Ishikawa (cell line): ENCODE data around the gene RBCK1.

ENCODE experiments used
- CEBPB ChIP-seq: IDR thresholded peaks from 2 replicates; pipeline ENCODE4 v1.6.1; 2012
- CREB1 ChIP-seq: IDR thresholded peaks from 2 replicates; pipeline ENCODE4 v1.6.1; 2012; ENCODE audit warnings: low read depth
- EGR1 ChIP-seq: IDR thresholded peaks from 2 replicates; pipeline ENCODE4 v1.6.1; 2012
- EP300 ChIP-seq: IDR thresholded peaks from 2 replicates; pipeline ENCODE4 v1.6.1; 2012; ENCODE audit warnings: borderline replicate concordance
- FOXM1 ChIP-seq: IDR thresholded peaks from 2 replicates; pipeline ENCODE4 v1.6.1; 2012; ENCODE audit warnings: low read depth, borderline replicate concordance
- NFIC ChIP-seq: IDR thresholded peaks from 2 replicates; pipeline ENCODE4 v1.6.1; 2012
- RAD21 ChIP-seq: IDR thresholded peaks from 2 replicates; pipeline ENCODE4 v1.6.1; 2012; ENCODE audit warnings: low read depth
- REST ChIP-seq: IDR thresholded peaks from 2 replicates; pipeline ENCODE4 v1.6.1; 2012; ENCODE audit warnings: low read depth, mild to moderate bottlenecking
- TAF1 ChIP-seq: IDR thresholded peaks from 2 replicates; pipeline ENCODE4 v1.6.1; 2012; ENCODE audit warnings: low read depth, mild to moderate bottlenecking
- TCF12 ChIP-seq: IDR thresholded peaks from 2 replicates; pipeline ENCODE4 v1.6.1; 2012; ENCODE audit warnings: low read depth
- TEAD4 ChIP-seq: IDR thresholded peaks from 2 replicates; pipeline ENCODE4 v1.6.1; 2012
- YY1 ChIP-seq: IDR thresholded peaks from 2 replicates; pipeline ENCODE4 v1.6.1; 2012; ENCODE audit warnings: low read depth
- ZBTB7A ChIP-seq: IDR thresholded peaks from 2 replicates; pipeline ENCODE4 v1.6.1; 2012; ENCODE audit warnings: low read depth
- TF ChIP-seq, protein P1 (sequence below): IDR thresholded peaks from 2 replicates; pipeline ENCODE4 v1.6.1; 2012
- TF ChIP-seq, protein P2 (sequence below): IDR thresholded peaks from 2 replicates; pipeline ENCODE4 v1.6.1; 2012

Gene RBCK1

GRCh38 chr20:402898-403581, 5.1 kb upstream of the RBCK1 start:
- TF ChIP-seq FOXM1 (no peak), EP300 (no peak), RAD21 (no peak), REST (no peak), NFIC (no peak), EGR1 (no peak), TAF1 (no peak), ZBTB7A (no peak), YY1 (no peak), CREB1 (no peak), TEAD4 (no peak), CEBPB (no peak), TCF12 (no peak)
- TF ChIP-seq, protein P1, sequence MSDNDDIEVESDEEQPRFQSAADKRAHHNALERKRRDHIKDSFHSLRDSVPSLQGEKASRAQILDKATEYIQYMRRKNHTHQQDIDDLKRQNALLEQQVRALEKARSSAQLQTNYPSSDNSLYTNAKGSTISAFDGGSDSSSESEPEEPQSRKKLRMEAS: no peak
- TF ChIP-seq, protein P2, sequence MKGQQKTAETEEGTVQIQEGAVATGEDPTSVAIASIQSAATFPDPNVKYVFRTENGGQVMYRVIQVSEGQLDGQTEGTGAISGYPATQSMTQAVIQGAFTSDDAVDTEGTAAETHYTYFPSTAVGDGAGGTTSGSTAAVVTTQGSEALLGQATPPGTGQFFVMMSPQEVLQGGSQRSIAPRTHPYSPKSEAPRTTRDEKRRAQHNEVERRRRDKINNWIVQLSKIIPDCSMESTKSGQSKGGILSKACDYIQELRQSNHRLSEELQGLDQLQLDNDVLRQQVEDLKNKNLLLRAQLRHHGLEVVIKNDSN: no peak

GRCh38 chr20:403582-403957, 4.5 kb upstream of the RBCK1 start:
- TF ChIP-seq EP300 (no peak), CREB1 (no peak), CEBPB (no peak), ZBTB7A (no peak), RAD21 (no peak), FOXM1 (no peak), EGR1 (no peak), TEAD4 (no peak), TCF12 (no peak), YY1 (no peak), REST (no peak), NFIC (no peak), TAF1 (no peak)
- TF ChIP-seq, protein P2: no peak
- TF ChIP-seq, protein P1: no peak

- TF ChIP-seq YY1: no peak
- no peak for TF ChIP-seq REST
- TF ChIP-seq TEAD4: no peak
- TF ChIP-seq, protein P2: no peak
- TF ChIP-seq RAD21: no peak
- TF ChIP-seq NFIC: no peak
- no peak for TF ChIP-seq CEBPB
- no peak for TF ChIP-seq FOXM1
- TF ChIP-seq EGR1: no peak
- no peak for TF ChIP-seq EP300
- TF ChIP-seq, protein P1: no peak
- TF ChIP-seq TCF12: no peak
Measured at GRCh38 chr20:404088-404487, 4.0 kb upstream of the RBCK1 start.
